Activated CD4-positive, alpha-beta T cell treated with anti-CD3 and anti-CD28 coated beads for 36 hours (primary cell): ENCODE results near the gene MAD1L1. TPM values are rescaled to one million over a fixed set of nuclear protein-coding genes. Genes with fewer than 3 reads are reported as not detected.
A peak's percentile ranks its signal among the peaks of the same experiment; 100 is the strongest.

Experiments
- ATAC-seq: fragments of 200-7000 bp; cut with Tn5 transposase; one replicate; pipeline ENCODE4 v1.10.0; 2021; ENCODE audit warnings: mild to moderate bottlenecking, moderate library complexity
- CTCF ChIA-PET: fragments of 350-600 bp; sonication (Branson Sonifier 250); formaldehyde crosslinking; loops from one replicate; lab custom pipeline; 2021; ENCODE audit warnings: antibody characterized with exemption; lab: Charles Lee
- POLR2A ChIA-PET: fragments of 350-600 bp; sonication (Branson Sonifier 250); formaldehyde crosslinking; loops from one replicate; lab custom pipeline; 2021; ENCODE audit warnings: antibody characterized with exemption, inconsistent platforms; lab: Charles Lee
- DNase-seq: peaks from one replicate; pipeline ENCODE4 v3.0.0-alpha.2; 2020
- H3K27ac Mint-ChIP-seq: one replicate; pipeline ENCODE4 v1.8.0; 2021; ENCODE audit warnings: mixed read lengths
- H3K27me3 Mint-ChIP-seq: one replicate; pipeline ENCODE4 v1.8.0; 2021; ENCODE audit warnings: mixed read lengths
- H3K36me3 Mint-ChIP-seq: one replicate; pipeline ENCODE4 v1.8.0; 2021; ENCODE audit warnings: low read depth, mixed read lengths
- H3K4me1 Mint-ChIP-seq: one replicate; pipeline ENCODE4 v1.8.0; 2021; ENCODE audit warnings: mixed read lengths
- H3K4me3 Mint-ChIP-seq: one replicate; pipeline ENCODE4 v1.8.0; 2021; ENCODE audit warnings: mild to moderate bottlenecking, moderate library complexity, mixed read lengths
- H3K9me3 Mint-ChIP-seq: one replicate; pipeline ENCODE4 v1.8.0; 2021; ENCODE audit warnings: low read depth, mixed read lengths
- intact Hi-C, 2 experiments: fragments of 100-400 bp; cut with DNase I in 1 of 2; cut with micrococcal nuclease in 1 of 2; formaldehyde crosslinking; loops; one replicate each; pipeline versions ENCODE4 v1.14.2 to v1.15.1; 2022 to 2024; cut with DNase I, micrococcal nuclease
- total RNA-seq, 2 experiments: library from RNA; stranded (reverse); gene quantifications; one replicate each; pipeline ENCODE4 v1.2.3, GENCODE V29; 2021

MAD1L1 gene
- total RNA-seq, 2 experiments from 2014 or later, result 50.2 to 61.7 TPM

GRCh38 chr7:1889556-1890181, 343.1 kb downstream of the MAD1L1 start:
- Mint-ChIP-seq H3K27me3 (no peaks in the 10 kb centered on the region), H3K36me3 (peaks cover 20% of the 10 kb centered on the region), H3K27ac (peak overlapping the region; percentile 35), H3K4me3 (no peak overlapping the region), H3K4me1 (peaks cover 22% of the 10 kb centered on the region), H3K9me3 (peaks cover 12% of the 10 kb centered on the region)
- CTCF ChIA-PET, result interaction anchor here (0.8 to 1.2 kb wide), 2 partner anchors 8 to 11 kb away, joined by 3 read pairs; no protein-coding TSS in a partner anchor
- peak; percentile 97 for ATAC-seq
- POLR2A ChIA-PET, result no interaction called here
- DNase-seq, result peak; percentile 77
- intact Hi-C loops, result no loop called here

GRCh38 chr7:1889091-1889490, 343.7 kb downstream of the MAD1L1 start:
- H3K27ac Mint-ChIP-seq, result peak overlapping the region; percentile 42
- H3K27me3 Mint-ChIP-seq, result no peaks in the 10 kb centered on the region
- ChIA-PET POLR2A (no interaction called here), CTCF (interaction anchor here (0.8 to 1.2 kb wide), 2 partner anchors 7 to 12 kb away, joined by 3 read pairs; no protein-coding TSS in a partner anchor)
- peaks cover 22% of the 10 kb centered on the region for H3K4me1 Mint-ChIP-seq
- ATAC-seq, result no peak
- no peak for DNase-seq
- intact Hi-C loops, result no loop called here
- H3K36me3 Mint-ChIP-seq, result peaks cover 20% of the 10 kb centered on the region
- no peak overlapping the region for H3K4me3 Mint-ChIP-seq
- peaks cover 12% of the 10 kb centered on the region for H3K9me3 Mint-ChIP-seq

- CTCF ChIA-PET, result no interaction called here
- H3K9me3 Mint-ChIP-seq, result peaks cover 12% of the 10 kb centered on the region
- intact Hi-C loops, result no loop called here
- H3K36me3 Mint-ChIP-seq, result peaks cover 20% of the 10 kb centered on the region
- POLR2A ChIA-PET, result no interaction called here
- H3K27me3 Mint-ChIP-seq, result no peaks in the 10 kb centered on the region
- DNase-seq, result no peak
- no peak overlapping the region for H3K4me3 Mint-ChIP-seq
- peaks cover 23% of the 10 kb centered on the region for H3K4me1 Mint-ChIP-seq
- no peak overlapping the region for H3K27ac Mint-ChIP-seq
- no peak for ATAC-seq
Observed at GRCh38 chr7:1888425-1888824, 344.3 kb downstream of the MAD1L1 start.

DNA sequence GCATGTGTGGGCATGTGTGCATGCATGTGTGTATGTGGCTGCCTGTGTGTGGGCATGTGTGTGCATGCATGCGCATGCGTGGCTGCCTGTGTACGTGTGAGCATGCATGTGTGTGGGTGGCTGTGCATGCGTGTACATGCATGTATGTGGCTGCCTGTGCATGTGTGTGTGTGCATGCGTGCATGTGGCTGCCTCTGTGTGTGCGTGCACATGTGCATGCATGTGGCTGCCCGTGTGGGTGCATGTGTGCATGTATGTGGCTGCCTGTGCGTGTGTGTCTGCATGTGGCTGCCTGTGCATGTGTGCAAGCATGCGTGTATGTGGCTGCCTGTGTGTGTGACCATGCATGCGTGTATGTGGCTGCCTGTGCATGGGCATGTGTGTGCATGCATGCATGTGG, 345.5 kb downstream of the MAD1L1 start:
- CTCF ChIA-PET, result no interaction called here
- POLR2A ChIA-PET, result no interaction called here
- ATAC-seq (no peak), DNase-seq (no peak)
- Mint-ChIP-seq H3K27me3 (no peaks in the 10 kb centered on the region), H3K27ac (no peak overlapping the region), H3K4me3 (no peak overlapping the region), H3K9me3 (peaks cover 12% of the 10 kb centered on the region), H3K36me3 (peaks cover 20% of the 10 kb centered on the region), H3K4me1 (peaks cover 30% of the 10 kb centered on the region)
- intact Hi-C loops, result no loop called here

GRCh38 chr7:1886361-1887064, 346.2 kb downstream of the MAD1L1 start:
- peaks cover 20% of the 10 kb centered on the region for H3K36me3 Mint-ChIP-seq
- H3K4me3 Mint-ChIP-seq, result no peak overlapping the region
- H3K4me1 Mint-ChIP-seq, result peaks cover 32% of the 10 kb centered on the region
- H3K27ac Mint-ChIP-seq, result no peak overlapping the region
- H3K27me3 Mint-ChIP-seq, result no peaks in the 10 kb centered on the region
- DNase-seq, result no peak
- no peak for ATAC-seq
- ChIA-PET CTCF (no interaction called here), POLR2A (no interaction called here)
- intact Hi-C loops, result no loop called here
- peaks cover 12% of the 10 kb centered on the region for H3K9me3 Mint-ChIP-seq

- H3K4me3 Mint-ChIP-seq, result no peak overlapping the region
- peaks cover 22% of the 10 kb centered on the region for H3K36me3 Mint-ChIP-seq
- ATAC-seq, result no peak
- ChIA-PET CTCF (interaction anchor here (0.6 kb wide), 1 partner anchor 1173 kb away, joined by 3 read pairs; no protein-coding TSS in a partner anchor), POLR2A (no interaction called here)
- no peaks in the 10 kb centered on the region for H3K27me3 Mint-ChIP-seq
- peaks cover 34% of the 10 kb centered on the region for H3K4me1 Mint-ChIP-seq
- peaks cover 12% of the 10 kb centered on the region for H3K9me3 Mint-ChIP-seq
- no peak for DNase-seq
- no peak overlapping the region for H3K27ac Mint-ChIP-seq
- intact Hi-C loops, result no loop called here
Observed at GRCh38 chr7:1885465-1886226, 347.1 kb downstream of the MAD1L1 start.

- Mint-ChIP-seq H3K4me3 (no peak overlapping the region), H3K9me3 (peaks cover 12% of the 10 kb centered on the region), H3K4me1 (peaks cover 25% of the 10 kb centered on the region), H3K27me3 (no peaks in the 10 kb centered on the region), H3K27ac (no peak overlapping the region), H3K36me3 (peaks cover 22% of the 10 kb centered on the region)
- ATAC-seq (no peak), DNase-seq (no peak)
- POLR2A ChIA-PET, result no interaction called here
- CTCF ChIA-PET, result interaction anchor here (0.6 kb wide), 1 partner anchor 1174 kb away, joined by 3 read pairs; no protein-coding TSS in a partner anchor
- intact Hi-C loops, result no loop called here
Observed at GRCh38 chr7:1884583-1885350, 348.0 kb downstream of the MAD1L1 start.

DNA sequence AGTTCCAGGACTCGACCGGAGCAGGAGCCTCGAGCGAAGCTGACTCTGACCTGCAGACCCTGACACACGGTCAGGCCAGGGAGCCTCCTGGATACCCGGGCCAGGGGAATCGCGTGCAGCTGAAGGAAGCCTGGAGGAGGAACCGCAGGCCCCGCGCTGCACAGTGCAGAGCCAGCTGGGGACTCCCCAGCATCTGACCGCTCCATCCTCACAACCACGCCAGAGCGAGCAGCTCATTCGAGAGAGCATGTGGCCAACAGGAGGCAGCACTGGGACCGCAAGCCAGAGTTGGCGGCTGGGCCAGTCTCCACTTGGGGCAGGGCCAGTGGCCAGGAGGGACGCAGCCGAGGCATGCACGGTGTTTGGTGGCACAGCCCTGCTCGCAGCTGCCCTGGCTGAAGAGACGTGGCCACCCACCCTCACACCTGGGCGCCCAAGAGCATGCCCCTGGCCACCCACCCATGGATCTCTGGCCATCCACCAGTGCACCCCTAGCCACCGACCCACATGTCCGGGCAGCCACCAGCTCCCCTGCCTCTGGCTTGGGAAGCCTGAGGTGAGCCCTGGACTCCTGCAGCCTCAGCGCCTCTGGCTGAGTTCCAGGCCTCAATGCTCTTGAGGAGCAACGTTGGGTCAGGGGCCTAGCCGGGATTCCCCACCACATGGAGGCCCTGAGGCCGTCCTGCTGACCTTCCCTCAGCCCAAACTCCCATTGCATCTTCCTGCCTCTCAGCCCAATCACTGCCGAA, 348.7 kb downstream of the MAD1L1 start:
- Mint-ChIP-seq H3K4me1 (peaks cover 20% of the 10 kb centered on the region), H3K27ac (no peak overlapping the region), H3K36me3 (peaks cover 27% of the 10 kb centered on the region), H3K9me3 (peaks cover 12% of the 10 kb centered on the region), H3K27me3 (no peaks in the 10 kb centered on the region), H3K4me3 (no peak overlapping the region)
- DNase-seq, result peak; percentile 23
- intact Hi-C loops, result no loop called here
- ChIA-PET CTCF (no interaction called here), POLR2A (interaction anchor here (0.7 kb wide), 1 partner anchor 14 kb away, joined by 4 read pairs; no protein-coding TSS in a partner anchor)
- no peak for ATAC-seq

DNA sequence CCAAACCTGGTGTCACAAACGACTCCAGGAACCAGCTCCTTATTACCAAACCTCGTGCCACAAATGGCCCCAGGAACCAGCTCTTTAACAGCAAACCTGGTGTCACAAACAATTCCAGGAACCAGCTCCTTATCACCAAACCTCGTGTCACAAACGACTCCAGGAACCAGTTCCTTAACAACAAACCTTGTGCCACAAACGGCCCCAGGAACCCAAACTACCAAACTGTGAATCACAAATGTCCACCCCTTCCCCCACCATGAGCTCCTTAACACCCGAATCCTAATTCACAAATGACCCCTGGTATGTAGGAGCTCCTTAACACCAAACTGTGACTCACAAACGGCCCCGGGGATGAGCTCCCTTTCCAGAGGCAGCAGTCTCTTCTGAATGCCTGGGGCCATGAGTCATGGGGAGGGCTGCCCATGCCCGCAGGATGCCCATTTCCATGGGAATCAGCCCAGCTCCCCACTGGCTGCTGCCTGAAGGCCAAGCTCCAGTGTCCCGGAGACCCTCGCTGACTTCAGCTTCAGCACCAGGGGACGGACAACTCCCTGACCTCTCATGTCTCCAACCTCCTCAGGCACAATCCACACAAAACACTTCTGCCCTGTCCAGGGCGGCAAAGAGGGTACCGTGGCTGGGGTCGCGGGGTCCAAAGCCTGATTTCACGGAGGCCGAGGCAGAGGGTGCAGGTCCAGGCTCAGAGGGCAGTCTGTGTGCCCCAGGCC, 349.5 kb downstream of the MAD1L1 start:
- DNase-seq (no peak), ATAC-seq (no peak)
- Mint-ChIP-seq H3K27ac (peak overlapping the region; percentile 55), H3K4me1 (peaks cover 22% of the 10 kb centered on the region), H3K9me3 (peaks cover 10% of the 10 kb centered on the region), H3K36me3 (peaks cover 25% of the 10 kb centered on the region), H3K4me3 (no peak overlapping the region), H3K27me3 (no peaks in the 10 kb centered on the region)
- intact Hi-C loops, result no loop called here
- ChIA-PET CTCF (interaction anchor here (0.7 kb wide), 1 partner anchor 57 kb away, joined by 4 read pairs; no protein-coding TSS in a partner anchor), POLR2A (interaction anchor here (0.7 kb wide), 1 partner anchor 14 kb away, joined by 4 read pairs; no protein-coding TSS in a partner anchor)

GRCh38 chr7:1882451-1882850, 350.3 kb downstream of the MAD1L1 start:
- no peak for ATAC-seq
- H3K9me3 Mint-ChIP-seq, result peaks cover 4% of the 10 kb centered on the region

More at GRCh38 chr7:1882451-1882850, 350.3 kb downstream of the MAD1L1 start:
- no peak for DNase-seq
- peaks cover 22% of the 10 kb centered on the region for H3K4me1 Mint-ChIP-seq
- H3K27ac Mint-ChIP-seq, result peak overlapping the region; percentile 42
- POLR2A ChIA-PET, result interaction anchor here (0.6 kb wide), 1 partner anchor 1363 kb away, joined by 4 read pairs; the partner anchor contains the start of gene PDGFA
- CTCF ChIA-PET, result interaction anchor here (0.7 to 1.0 kb wide), 2 partner anchors 7 to 58 kb away, joined by 3 to 4 read pairs; no protein-coding TSS in a partner anchor
- peaks cover 21% of the 10 kb centered on the region for H3K36me3 Mint-ChIP-seq
- H3K4me3 Mint-ChIP-seq, result no peak overlapping the region
- intact Hi-C loops, result no loop called here
- no peaks in the 10 kb centered on the region for H3K27me3 Mint-ChIP-seq
